GM23338 (cell line): Measurements from ENCODE around the gene AGBL2. TPM values are rescaled to one million over a fixed set of nuclear protein-coding genes. Genes with fewer than 3 reads are reported as not detected.

Source experiments
- ATAC-seq: fragments of 200-7000 bp; cut with Tn5 transposase; 3 replicates; pipeline ENCODE4 v1.9.1; 2020
- DNase-seq: peaks from one replicate; pipeline ENCODE4 v3.0.0-alpha.2; 2015; ENCODE audit warnings: low spot score
- H2AFZ ChIP-seq: fragments of 200-600 bp; sonication (generic); 2 replicates; pipeline ENCODE4 v1.8.0; 2016; ENCODE audit warnings: antibody characterized with exemption, mild to moderate bottlenecking, moderate library complexity
- H3F3A ChIP-seq: fragments of 200-600 bp; sonication (generic); replicated peaks from 2 replicates; pipeline ENCODE4 v1.8.0; 2017; ENCODE audit warnings: antibody characterized with exemption, mixed run types, low read depth
- H3K27ac ChIP-seq: fragments of 200-600 bp; sonication (generic); 2 replicates; pipeline ENCODE4 v1.6.1; 2016; ENCODE audit warnings: low read depth
- H3K27me3 ChIP-seq: fragments of 200-600 bp; sonication (generic); 2 replicates; pipeline ENCODE4 v1.8.0; 2016; ENCODE audit warnings: mild to moderate bottlenecking, mixed run types, moderate library complexity; ENCODE audit not compliant: insufficient read depth
- H3K36me3 ChIP-seq: fragments of 200-600 bp; sonication (generic); 2 replicates; pipeline ENCODE4 v1.8.0; 2016; ENCODE audit warnings: mild to moderate bottlenecking; ENCODE audit not compliant: insufficient read depth
- H3K4me1 ChIP-seq: fragments of 200-600 bp; sonication (generic); 2 replicates; pipeline ENCODE4 v1.8.0; 2016; ENCODE audit warnings: mild to moderate bottlenecking, moderate library complexity; ENCODE audit not compliant: insufficient read depth
- H3K4me2 ChIP-seq: fragments of 200-600 bp; sonication (generic); 2 replicates; pipeline ENCODE4 v1.7.1; 2017; ENCODE audit warnings: mixed run types
- H3K4me3 ChIP-seq: fragments of 200-600 bp; sonication (generic); 2 replicates; pipeline ENCODE4 v1.6.1; 2016; ENCODE audit warnings: mixed run types
- H3K79me2 ChIP-seq: fragments of 200-600 bp; sonication (generic); replicated peaks from 2 replicates; pipeline ENCODE4 v1.8.0; 2017; ENCODE audit warnings: mild to moderate bottlenecking; ENCODE audit not compliant: insufficient read depth
- H3K9me2 ChIP-seq: fragments of 200-600 bp; sonication (generic); 2 replicates; pipeline ENCODE4 v1.8.0; 2017; ENCODE audit not compliant: insufficient read depth
- H4K20me1 ChIP-seq: fragments of 200-600 bp; sonication (generic); replicated peaks from 2 replicates; pipeline ENCODE4 v1.8.0; 2017; ENCODE audit warnings: mild to moderate bottlenecking; ENCODE audit not compliant: insufficient read depth
- H3K27ac Mint-ChIP-seq: 2 replicates; pipeline ENCODE4 v1.8.0; 2020; ENCODE audit warnings: inconsistent platforms, mild to moderate bottlenecking, moderate library complexity, mixed read lengths
- H3K27me3 Mint-ChIP-seq: 3 replicates; pipeline ENCODE4 v1.8.0; 2022; ENCODE audit warnings: low read depth, mild to moderate bottlenecking, moderate library complexity, mixed read lengths, inconsistent platforms; ENCODE audit not compliant: insufficient read depth, poor library complexity
- H3K36me3 Mint-ChIP-seq: 3 replicates; pipeline ENCODE4 v1.8.0; 2021; ENCODE audit warnings: low read depth, mild to moderate bottlenecking, inconsistent platforms, moderate library complexity, mixed read lengths
- H3K4me1 Mint-ChIP-seq: 3 replicates; pipeline ENCODE4 v1.8.0; 2020; ENCODE audit warnings: mild to moderate bottlenecking, inconsistent platforms, mixed read lengths
- H3K4me3 Mint-ChIP-seq: 3 replicates; pipeline ENCODE4 v1.8.0; 2021; ENCODE audit warnings: moderate library complexity, mild to moderate bottlenecking, inconsistent platforms, mixed read lengths
- H3K9me3 Mint-ChIP-seq: 3 replicates; pipeline ENCODE4 v1.8.0; 2020; ENCODE audit warnings: moderate library complexity, mild to moderate bottlenecking, inconsistent platforms, mixed read lengths
- CREB1 ChIP-seq: fragments of 250-450 bp; sonication (Bioruptor Pico); IDR thresholded peaks from 2 replicates; pipeline ENCODE4 v1.5.0; 2020; ENCODE audit warnings: low read depth, mild to moderate bottlenecking, moderate library complexity
- EZH2 ChIP-seq: fragments of 200-600 bp; sonication (generic); IDR thresholded peaks from one replicate; pipeline ENCODE4 v1.8.0; 2017; ENCODE audit warnings: antibody characterized with exemption, mild to moderate bottlenecking, low read depth; ENCODE audit not compliant: unreplicated experiment
- EZH2phosphoT487 ChIP-seq: fragments of 200-600 bp; sonication (generic); IDR thresholded peaks from one replicate; pipeline ENCODE4 v1.8.1; 2018; ENCODE audit warnings: antibody characterized with exemption; ENCODE audit not compliant: unreplicated experiment
- JUNB ChIP-seq: IDR thresholded peaks from one replicate; pipeline ENCODE4 v1.6.1; 2016; ENCODE audit warnings: antibody characterized with exemption; ENCODE audit not compliant: unreplicated experiment
- NANOG ChIP-seq: IDR thresholded peaks from 2 replicates; pipeline ENCODE4 v1.6.1; 2016; ENCODE audit warnings: antibody characterized with exemption, borderline replicate concordance
- POLR2AphosphoS5 ChIP-seq: IDR thresholded peaks from 2 replicates; pipeline ENCODE4 v1.6.1; 2016; ENCODE audit warnings: antibody characterized with exemption, low read depth
- STAT1 ChIP-seq: IDR thresholded peaks from one replicate; pipeline ENCODE4 v1.6.1; 2016; ENCODE audit warnings: antibody characterized with exemption; ENCODE audit not compliant: unreplicated experiment
- ZNF114 ChIP-seq: fragments of 250-450 bp; sonication (Bioruptor Pico); IDR thresholded peaks from 2 replicates; pipeline ENCODE4 v1.5.0; 2020; ENCODE audit warnings: mild to moderate bottlenecking, moderate library complexity
- ZNF331 ChIP-seq: fragments of 250-450 bp; sonication (Bioruptor Pico); IDR thresholded peaks from 2 replicates; pipeline ENCODE4 v1.5.0; 2020; ENCODE audit warnings: low read depth, mild to moderate bottlenecking, moderate library complexity
- polyA plus RNA-seq: library from polyadenylated mRNA; unstranded; fragments of >200 nt; fragmentation: Nextera tagmentation; extraction: Ambion mirVana; gene quantifications from 2 replicates; pipeline ENCODE4 v1.2.1, GENCODE V29; 2016
- total RNA-seq: library from RNA; depleted of rRNA; stranded (reverse); fragments of >200 nt; shearing (Covaris generic); gene quantifications from 2 replicates; pipeline ENCODE4 v1.2.3, GENCODE V29; 2014
- TF ChIP-seq, protein P1 (sequence below): IDR thresholded peaks from 2 replicates; pipeline ENCODE4 v1.6.1; 2016; ENCODE audit warnings: antibody characterized with exemption
- TF ChIP-seq, protein P2 (sequence below): fragments of 250-450 bp; sonication (Bioruptor Pico); IDR thresholded peaks from 2 replicates; pipeline ENCODE4 v1.5.0; 2020; ENCODE audit warnings: mild to moderate bottlenecking, moderate library complexity
- TF ChIP-seq, protein P3 (sequence below): IDR thresholded peaks from one replicate; pipeline ENCODE4 v1.6.1; 2018; ENCODE audit warnings: antibody characterized with exemption; ENCODE audit not compliant: unreplicated experiment
- TF ChIP-seq, protein P4 (sequence below), 2 experiments: fragments of 200-600 bp in 1 of 2; sonication (generic) in 1 of 2; conservative IDR thresholded peaks; 2 replicates each; pipeline versions ENCODE4 v1.5.1 to v1.6.1; 2016 to 2017; ENCODE audit warnings: antibody characterized with exemption in 2 of 2, low read depth in 2 of 2, mild to moderate bottlenecking in 2 of 2, moderate library complexity in 1 of 2

AGBL2 gene
- total and polyA plus RNA-seq, 2 experiments from 2014 or later = 5.1 to 5.6 TPM

DNA sequence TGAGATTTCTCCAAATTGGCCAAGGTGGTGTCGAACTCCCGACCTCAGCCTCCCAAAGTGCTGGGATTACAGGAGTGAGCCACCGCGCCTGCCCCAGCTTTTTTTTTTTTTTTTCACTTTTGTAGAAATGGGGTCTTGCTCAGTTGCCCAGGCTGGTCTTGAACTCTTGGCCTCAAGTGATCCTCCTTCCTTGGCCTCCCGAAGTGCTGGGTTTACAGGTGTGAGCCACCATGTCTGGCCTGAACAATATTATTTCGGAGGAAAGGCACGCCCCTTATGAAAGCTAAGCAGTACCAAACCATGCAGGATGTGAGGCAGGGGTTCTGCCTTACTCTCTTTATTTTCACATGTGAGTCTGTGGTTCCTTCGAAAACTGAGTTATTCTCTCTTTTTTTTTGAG, 88.9 kb downstream of the AGBL2 start:
- no peak overlapping the region for H3K27ac ChIP-seq
- H3K27ac Mint-ChIP-seq = no peak overlapping the region
- H2AFZ ChIP-seq = no peak overlapping the region
- no peak overlapping the region for H3K4me3 Mint-ChIP-seq
- no peak overlapping the region for H3K4me3 ChIP-seq
- H3K4me1 ChIP-seq = no peaks in the 10 kb centered on the region
- no peaks in the 10 kb centered on the region for H3K4me1 Mint-ChIP-seq
- no peaks in the 10 kb centered on the region for H3K9me2 ChIP-seq
- H3K9me3 Mint-ChIP-seq = no peaks in the 10 kb centered on the region
- DNase-seq (no peak), ATAC-seq (no peak)
- H3F3A ChIP-seq = 0 out of 2 replicates have a peak, but pooled peaks cover 3% of the 10 kb centered on the region
- H3K4me2 ChIP-seq = no peak overlapping the region
- no peaks in the 10 kb centered on the region for H3K27me3 ChIP-seq
- H4K20me1 ChIP-seq = peaks cover 17% of the 10 kb centered on the region
- peaks cover 66% of the 10 kb centered on the region for H3K36me3 ChIP-seq
- peaks cover 81% of the 10 kb centered on the region for H3K36me3 Mint-ChIP-seq
- TF ChIP-seq, protein P1, sequence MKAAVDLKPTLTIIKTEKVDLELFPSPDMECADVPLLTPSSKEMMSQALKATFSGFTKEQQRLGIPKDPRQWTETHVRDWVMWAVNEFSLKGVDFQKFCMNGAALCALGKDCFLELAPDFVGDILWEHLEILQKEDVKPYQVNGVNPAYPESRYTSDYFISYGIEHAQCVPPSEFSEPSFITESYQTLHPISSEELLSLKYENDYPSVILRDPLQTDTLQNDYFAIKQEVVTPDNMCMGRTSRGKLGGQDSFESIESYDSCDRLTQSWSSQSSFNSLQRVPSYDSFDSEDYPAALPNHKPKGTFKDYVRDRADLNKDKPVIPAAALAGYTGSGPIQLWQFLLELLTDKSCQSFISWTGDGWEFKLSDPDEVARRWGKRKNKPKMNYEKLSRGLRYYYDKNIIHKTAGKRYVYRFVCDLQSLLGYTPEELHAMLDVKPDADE = no peak
- TF ChIP-seq, protein P2, sequence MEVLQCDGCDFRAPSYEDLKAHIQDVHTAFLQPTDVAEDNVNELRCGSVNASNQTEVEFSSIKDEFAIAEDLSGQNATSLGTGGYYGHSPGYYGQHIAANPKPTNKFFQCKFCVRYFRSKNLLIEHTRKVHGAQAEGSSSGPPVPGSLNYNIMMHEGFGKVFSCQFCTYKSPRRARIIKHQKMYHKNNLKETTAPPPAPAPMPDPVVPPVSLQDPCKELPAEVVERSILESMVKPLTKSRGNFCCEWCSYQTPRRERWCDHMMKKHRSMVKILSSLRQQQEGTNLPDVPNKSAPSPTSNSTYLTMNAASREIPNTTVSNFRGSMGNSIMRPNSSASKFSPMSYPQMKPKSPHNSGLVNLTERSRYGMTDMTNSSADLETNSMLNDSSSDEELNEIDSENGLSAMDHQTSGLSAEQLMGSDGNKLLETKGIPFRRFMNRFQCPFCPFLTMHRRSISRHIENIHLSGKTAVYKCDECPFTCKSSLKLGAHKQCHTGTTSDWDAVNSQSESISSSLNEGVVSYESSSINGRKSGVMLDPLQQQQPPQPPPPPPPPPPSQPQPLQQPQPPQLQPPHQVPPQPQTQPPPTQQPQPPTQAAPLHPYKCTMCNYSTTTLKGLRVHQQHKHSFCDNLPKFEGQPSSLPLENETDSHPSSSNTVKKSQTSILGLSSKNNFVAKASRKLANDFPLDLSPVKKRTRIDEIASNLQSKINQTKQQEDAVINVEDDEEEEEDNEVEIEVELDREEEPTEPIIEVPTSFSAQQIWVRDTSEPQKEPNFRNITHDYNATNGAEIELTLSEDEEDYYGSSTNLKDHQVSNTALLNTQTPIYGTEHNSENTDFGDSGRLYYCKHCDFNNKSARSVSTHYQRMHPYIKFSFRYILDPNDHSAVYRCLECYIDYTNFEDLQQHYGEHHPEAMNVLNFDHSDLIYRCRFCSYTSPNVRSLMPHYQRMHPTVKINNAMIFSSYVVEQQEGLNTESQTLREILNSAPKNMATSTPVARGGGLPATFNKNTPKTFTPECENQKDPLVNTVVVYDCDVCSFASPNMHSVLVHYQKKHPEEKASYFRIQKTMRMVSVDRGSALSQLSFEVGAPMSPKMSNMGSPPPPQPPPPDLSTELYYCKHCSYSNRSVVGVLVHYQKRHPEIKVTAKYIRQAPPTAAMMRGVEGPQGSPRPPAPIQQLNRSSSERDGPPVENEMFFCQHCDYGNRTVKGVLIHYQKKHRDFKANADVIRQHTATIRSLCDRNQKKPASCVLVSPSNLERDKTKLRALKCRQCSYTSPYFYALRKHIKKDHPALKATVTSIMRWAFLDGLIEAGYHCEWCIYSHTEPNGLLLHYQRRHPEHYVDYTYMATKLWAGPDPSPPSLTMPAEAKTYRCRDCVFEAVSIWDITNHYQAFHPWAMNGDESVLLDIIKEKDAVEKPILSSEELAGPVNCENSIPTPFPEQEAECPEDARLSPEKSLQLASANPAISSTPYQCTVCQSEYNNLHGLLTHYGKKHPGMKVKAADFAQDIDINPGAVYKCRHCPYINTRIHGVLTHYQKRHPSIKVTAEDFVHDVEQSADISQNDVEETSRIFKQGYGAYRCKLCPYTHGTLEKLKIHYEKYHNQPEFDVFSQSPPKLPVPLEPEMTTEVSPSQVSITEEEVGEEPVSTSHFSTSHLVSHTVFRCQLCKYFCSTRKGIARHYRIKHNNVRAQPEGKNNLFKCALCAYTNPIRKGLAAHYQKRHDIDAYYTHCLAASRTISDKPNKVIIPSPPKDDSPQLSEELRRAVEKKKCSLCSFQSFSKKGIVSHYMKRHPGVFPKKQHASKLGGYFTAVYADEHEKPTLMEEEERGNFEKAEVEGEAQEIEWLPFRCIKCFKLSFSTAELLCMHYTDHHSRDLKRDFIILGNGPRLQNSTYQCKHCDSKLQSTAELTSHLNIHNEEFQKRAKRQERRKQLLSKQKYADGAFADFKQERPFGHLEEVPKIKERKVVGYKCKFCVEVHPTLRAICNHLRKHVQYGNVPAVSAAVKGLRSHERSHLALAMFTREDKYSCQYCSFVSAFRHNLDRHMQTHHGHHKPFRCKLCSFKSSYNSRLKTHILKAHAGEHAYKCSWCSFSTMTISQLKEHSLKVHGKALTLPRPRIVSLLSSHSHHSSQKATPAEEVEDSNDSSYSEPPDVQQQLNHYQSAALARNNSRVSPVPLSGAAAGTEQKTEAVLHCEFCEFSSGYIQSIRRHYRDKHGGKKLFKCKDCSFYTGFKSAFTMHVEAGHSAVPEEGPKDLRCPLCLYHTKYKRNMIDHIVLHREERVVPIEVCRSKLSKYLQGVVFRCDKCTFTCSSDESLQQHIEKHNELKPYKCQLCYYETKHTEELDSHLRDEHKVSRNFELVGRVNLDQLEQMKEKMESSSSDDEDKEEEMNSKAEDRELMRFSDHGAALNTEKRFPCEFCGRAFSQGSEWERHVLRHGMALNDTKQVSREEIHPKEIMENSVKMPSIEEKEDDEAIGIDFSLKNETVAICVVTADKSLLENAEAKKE = no peak
- no peak for TF ChIP-seq JUNB
- TF ChIP-seq NANOG = no peak
- TF ChIP-seq POLR2AphosphoS5 = no peak
- TF ChIP-seq, protein P3, sequence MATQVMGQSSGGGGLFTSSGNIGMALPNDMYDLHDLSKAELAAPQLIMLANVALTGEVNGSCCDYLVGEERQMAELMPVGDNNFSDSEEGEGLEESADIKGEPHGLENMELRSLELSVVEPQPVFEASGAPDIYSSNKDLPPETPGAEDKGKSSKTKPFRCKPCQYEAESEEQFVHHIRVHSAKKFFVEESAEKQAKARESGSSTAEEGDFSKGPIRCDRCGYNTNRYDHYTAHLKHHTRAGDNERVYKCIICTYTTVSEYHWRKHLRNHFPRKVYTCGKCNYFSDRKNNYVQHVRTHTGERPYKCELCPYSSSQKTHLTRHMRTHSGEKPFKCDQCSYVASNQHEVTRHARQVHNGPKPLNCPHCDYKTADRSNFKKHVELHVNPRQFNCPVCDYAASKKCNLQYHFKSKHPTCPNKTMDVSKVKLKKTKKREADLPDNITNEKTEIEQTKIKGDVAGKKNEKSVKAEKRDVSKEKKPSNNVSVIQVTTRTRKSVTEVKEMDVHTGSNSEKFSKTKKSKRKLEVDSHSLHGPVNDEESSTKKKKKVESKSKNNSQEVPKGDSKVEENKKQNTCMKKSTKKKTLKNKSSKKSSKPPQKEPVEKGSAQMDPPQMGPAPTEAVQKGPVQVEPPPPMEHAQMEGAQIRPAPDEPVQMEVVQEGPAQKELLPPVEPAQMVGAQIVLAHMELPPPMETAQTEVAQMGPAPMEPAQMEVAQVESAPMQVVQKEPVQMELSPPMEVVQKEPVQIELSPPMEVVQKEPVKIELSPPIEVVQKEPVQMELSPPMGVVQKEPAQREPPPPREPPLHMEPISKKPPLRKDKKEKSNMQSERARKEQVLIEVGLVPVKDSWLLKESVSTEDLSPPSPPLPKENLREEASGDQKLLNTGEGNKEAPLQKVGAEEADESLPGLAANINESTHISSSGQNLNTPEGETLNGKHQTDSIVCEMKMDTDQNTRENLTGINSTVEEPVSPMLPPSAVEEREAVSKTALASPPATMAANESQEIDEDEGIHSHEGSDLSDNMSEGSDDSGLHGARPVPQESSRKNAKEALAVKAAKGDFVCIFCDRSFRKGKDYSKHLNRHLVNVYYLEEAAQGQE = no peak
- TF ChIP-seq ZNF331 (CRISPR knock-in tag) = no peak
- TF ChIP-seq ZNF114 = no peak
- TF ChIP-seq EZH2phosphoT487 = no peak
- TF ChIP-seq STAT1 = no peak
- no peak for TF ChIP-seq EZH2
- no peak for TF ChIP-seq CREB1 (CRISPR knock-in tag)
- TF ChIP-seq, protein P4, sequence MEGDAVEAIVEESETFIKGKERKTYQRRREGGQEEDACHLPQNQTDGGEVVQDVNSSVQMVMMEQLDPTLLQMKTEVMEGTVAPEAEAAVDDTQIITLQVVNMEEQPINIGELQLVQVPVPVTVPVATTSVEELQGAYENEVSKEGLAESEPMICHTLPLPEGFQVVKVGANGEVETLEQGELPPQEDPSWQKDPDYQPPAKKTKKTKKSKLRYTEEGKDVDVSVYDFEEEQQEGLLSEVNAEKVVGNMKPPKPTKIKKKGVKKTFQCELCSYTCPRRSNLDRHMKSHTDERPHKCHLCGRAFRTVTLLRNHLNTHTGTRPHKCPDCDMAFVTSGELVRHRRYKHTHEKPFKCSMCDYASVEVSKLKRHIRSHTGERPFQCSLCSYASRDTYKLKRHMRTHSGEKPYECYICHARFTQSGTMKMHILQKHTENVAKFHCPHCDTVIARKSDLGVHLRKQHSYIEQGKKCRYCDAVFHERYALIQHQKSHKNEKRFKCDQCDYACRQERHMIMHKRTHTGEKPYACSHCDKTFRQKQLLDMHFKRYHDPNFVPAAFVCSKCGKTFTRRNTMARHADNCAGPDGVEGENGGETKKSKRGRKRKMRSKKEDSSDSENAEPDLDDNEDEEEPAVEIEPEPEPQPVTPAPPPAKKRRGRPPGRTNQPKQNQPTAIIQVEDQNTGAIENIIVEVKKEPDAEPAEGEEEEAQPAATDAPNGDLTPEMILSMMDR (conservative IDR thresholded peaks at IDR 0.05; ENCODE audit: low read depth in 2 of 2) = no peak
- peaks cover 2% of the 10 kb centered on the region for H3K27me3 Mint-ChIP-seq
- H3K79me2 ChIP-seq = no peaks in the 10 kb centered on the region
